Heart left ventricle (tissue), 13 donors: Measurements from ENCODE around the gene ANO2.

ENCODE experiments used
- CTCF ChIP-seq, 12 donors: fragments of 200-600 bp; sonication (generic) in 4 of 12; IDR thresholded peaks; one replicate each; pipeline versions ENCODE4 v1.5.0 to v1.8.0; 2018 to 2022; ENCODE audit warnings: antibody characterized with exemption in 12 of 12, mild to moderate bottlenecking in 5 of 12
- POLR2A ChIP-seq, 2 donors: fragments of 450-650 bp; IDR thresholded peaks; one replicate each; pipeline ENCODE4 v1.6.1; 2017; ENCODE audit warnings: antibody characterized with exemption in 2 of 2, mild to moderate bottlenecking in 2 of 2, moderate library complexity in 2 of 2
- donor health status: ischemic (EF 13 %, LVEDD 7.1; RV severe dilation, severe dysfunction).
- donor health status: DM: no; HTN: yes; CAD: no.
- donor health status: DM: no; HTN: no; CAD: no.
- donor health status: ischemic (EF 25% LVEDD 6.9; RV normal size, moderate dysfunction).
- donor health status: ischemic (EF 25% LVEDD 5.7; RV mildly dilated, moderate dysfunction).
- donor health status: ischemic (EF 35%, LVEDD 5.7; RV mildly dilated, moderate dysfunction).
- donor health status: nonischemic (EF 11% LVEDD 7.7; RV severe dilation, severe dysfunction).
- donor health status: DM: yes; HTN: yes; CAD: no.
- donor health status: PGD.
- donor health status: ischemic (EF 29% LVEDD 5.4; RV normal size, mild dysfunction).
- donor health status: nonischemic (EF 23%, LVEDD 6.1; RV moderate dilation, normal function).

GRCh38 chr12:5913387-5913786, 31.7 kb downstream of the ANO2 start:
- TF ChIP-seq CTCF (IDR thresholded peaks at IDR 0.05) (no peak), POLR2A (IDR thresholded peaks at IDR 0.05) (no peak)
